Stimulated activated CD8-positive, alpha-beta memory T cell treated with anti-CD3 and anti-CD28 coated beads, Interleukin-15, amount 100 ng/mL, for 1 hour (primary cell): Measurements from ENCODE around the gene BORA.
"Not testable (repeated sequence)": the region's sequence is repeated elsewhere in the genome, so short reads cannot be mapped to it uniquely, and the experiment has no call there.

Source experiments
- DNase-seq: peaks from one replicate; pipeline ENCODE4 v3.0.0-alpha.2; 2020; ENCODE audit warnings: low read depth

The BORA gene

DNA sequence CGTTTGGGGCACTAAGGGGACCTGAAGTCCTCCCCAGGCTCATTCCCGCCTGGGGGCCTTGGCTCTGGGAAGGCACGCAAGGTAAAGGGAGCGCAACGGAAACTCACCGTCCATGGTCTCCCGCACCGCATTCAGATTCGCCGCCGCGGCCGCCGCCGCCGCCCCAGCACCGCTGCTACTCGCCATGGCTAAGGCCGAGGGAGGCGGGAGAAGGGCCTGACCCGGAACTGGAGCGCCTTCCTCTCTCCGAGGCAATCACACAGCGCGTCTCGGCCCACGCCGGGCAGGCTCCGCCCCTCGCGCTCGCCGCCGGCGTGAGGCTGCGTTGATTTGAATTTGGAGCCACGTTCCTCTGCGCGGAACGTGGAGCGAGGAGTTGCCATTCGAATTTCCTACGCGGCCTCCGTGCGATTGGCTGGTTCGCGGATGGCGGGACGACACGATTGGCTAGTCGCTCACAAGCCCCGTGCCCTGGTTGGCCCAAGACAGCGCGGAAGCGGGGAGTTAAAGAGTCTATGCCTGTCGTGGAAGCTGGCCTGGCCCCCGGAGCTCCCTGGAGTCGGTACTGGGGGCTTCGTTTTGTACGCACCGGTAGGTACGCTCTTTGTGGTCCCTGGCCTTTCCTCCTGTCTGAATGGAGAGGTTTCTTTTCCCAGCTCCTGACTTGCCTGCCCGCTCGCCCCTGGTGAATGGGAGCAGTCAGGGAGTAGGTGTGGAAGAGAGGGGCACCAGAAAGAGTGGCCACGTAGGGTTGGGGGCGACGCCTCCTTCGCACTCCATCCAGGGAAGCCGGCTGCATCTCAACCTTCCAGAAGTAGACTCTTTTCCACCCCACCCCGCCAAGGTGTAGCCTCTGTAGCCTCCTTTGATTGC is at the start of gene BORA, which contains the start of gene MZT1:
BORA (plus strand) TSS at position 507 of the 873 bp plus-strand sequence. CDS start 1,018 bp downstream, outside the sequence.
MZT1 (minus strand) TSS at position 213 of the 873 bp plus-strand sequence; CDS start at position 186, 27 bp downstream.
- peak; percentile 85 for DNase-seq

DNA sequence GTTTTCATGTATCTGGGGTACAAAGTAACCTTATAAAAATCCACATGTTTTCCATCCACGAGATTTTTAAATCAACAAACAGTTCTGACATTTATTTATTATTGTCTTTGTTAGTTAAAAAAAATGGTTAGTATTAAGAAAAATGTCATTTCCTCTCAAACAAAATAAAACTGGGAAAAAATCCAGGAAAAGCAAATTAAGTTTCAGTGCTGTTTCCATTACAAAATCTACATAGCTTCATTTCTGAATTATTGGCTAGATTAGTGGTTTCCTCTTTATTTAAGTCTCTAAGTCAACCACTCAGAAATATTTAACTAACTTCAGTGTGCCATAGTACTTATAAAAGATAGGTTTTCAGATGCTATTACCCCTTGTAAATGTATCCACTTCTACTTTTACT is 49.4 kb upstream of the BORA start:
- no peak for DNase-seq

DNA sequence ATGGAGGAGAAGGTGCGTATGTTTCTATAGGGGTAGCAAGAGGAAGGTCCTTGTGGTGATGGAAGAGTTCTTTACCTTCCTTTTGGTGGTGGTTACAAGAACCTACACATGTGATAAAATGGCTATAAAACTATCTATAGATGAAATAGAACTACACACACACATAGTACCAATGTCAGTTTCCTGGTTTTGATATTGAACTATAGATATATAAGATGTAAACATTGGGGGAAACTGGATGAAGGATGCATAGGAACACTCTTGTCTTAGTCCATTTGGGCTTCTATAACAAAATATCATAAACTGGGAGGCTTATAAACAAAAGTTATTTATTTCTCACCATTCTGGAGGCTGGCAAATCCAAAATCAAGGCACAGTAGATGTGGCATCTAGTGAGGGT is 47.4 kb upstream of the BORA start:
- no peak for DNase-seq

DNA sequence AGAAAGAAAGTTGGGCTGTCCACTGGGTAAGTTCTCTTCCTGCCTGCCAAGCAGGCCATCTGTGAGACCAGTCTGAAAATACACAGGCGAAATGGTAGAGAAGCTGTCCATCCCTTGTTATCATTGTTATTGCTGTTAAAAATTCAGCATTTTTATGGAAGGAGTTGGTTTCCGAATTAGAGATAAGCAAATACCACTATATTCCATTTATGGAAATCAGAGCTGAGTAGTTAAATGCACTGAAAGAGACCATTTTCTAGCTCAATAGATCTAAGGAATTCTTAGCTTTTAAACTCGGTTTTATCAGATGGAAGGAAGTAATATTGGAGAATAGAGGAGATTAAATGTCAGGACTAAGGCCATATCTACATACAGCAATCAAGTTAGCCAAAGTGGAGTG is 41.0 kb upstream of the BORA start:
- DNase-seq = no peak

DNA sequence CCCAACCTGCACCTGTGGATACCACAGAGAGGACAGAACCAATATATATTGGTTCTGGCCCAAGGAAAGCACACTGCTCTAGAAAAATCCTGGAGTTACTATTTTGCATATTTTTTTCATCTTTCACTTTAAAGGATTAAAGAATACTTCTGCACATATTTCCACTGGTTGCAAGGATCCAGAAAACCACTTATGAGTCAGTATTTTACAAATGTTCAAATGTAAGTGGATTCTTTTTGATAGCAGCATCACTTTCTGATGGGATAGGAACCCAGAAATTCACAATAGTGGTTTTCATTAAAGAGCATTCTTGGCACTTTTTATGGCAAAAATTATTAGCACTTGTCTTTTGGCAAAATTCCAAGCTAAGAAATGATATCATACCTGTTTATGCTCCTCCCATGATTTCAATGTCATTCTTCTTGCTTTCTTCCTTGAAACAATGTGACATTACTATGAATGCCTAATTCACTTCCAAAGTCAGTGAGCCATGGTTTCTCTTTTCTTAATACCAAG is 38.5 kb upstream of the BORA start:
- no peak for DNase-seq

DNA sequence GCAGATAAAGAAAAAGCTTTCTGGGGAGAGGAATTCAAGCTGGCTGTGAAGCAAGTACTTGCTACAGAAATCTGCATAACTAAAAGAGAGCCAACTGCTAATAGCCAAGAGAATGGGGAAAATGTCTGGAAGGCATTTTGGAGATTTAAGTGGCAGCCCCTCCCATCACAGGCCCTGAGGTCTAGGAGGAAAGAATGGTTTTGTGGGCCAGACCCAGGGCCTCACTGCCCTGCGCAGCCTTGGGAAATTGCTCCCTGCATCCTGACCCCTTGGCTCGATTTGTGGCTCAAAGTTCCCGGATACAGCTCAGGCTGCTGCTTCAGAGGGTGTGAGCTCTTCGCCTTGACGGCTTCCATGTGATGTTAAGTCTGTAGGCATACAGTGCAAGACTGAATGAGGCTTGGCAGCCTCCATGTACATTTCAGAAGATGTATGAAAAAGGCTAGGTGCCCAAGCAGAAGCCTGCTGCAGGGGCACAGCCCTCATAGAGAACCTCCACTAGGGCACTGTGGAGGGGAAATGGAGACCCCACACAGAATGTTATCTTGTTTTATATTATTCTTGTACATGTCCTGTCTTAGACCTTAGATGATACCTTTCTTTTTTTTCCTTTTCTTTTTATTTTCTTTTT is 34.7 kb upstream of the BORA start:
- no peak for DNase-seq

DNA sequence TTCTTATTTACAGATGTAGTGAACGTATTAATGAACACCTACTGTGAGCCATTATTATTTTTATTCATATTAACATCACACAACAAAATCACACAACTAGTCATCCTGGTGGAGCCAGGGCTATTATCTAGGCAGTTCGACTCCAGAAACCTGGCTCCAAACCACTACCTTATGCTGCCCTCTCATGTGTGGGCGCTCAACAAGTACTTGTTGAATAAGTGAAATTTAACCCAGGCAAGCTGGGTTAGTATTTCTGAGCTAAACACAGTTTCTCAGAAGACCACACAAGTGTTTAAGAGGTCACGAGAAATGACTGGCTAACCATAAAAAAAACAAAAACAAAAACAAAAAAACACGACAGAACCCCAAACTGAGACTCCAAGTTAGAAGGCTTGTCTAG is 33.9 kb upstream of the BORA start:
- DNase-seq = no peak

DNA sequence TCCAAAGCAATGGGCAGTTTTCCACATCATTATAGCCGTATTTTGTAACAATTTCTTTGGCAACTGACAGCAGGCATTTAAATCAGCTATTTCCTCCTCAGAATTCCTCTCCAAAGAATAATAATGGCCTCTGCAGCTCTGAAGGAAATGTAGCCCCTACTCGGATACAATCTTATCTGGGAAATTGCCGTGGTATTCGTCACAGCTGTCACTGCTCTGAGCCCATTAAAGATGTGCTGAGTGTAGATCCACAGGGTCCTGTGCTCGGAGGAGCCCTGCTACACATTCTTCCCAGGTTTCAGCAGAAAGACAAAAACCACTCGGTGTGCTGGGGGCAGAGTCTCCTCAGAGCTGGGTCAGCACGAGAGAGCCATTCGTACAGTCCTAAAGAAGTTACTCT is 33.4 kb upstream of the BORA start:
- no peak for DNase-seq

DNA sequence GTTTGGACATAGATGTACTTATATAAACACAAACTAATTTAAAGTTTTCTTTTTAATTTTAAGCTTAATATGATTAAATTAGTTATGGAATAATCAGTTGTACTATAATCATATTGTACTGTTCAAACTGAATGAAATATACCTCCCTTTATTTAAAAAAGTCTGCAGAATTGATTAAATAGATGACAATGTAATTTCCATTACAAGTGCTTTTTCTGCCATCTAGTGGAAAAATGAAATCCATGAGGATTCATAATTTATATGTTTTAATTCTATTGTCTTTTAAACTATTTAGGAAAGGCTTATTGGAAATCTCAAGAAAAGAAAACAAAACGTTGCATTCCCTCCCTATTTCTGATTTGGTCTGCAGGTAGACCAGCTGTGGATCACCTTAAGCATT is 31.1 kb upstream of the BORA start:
- no peak for DNase-seq

DNA sequence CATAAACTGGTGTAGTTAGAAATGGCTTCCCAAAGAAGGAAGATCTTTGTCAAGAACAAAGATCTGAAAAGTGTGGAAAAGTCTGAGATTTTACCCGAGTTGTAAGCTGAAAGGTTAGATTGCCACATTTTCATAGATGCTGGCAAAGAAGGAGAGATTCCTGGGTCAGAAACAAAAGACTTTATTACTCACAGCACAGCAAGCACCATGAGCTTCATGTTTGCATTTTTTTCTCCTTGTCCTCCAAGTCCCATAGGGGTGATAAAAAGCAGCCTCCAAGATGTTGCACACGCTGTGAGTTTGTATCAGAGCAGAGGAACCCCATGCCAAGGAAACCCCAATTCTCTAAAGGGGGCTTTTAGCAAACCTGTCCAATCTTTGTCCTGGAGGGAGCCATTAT is 29.6 kb upstream of the BORA start:
- DNase-seq = no peak

DNA sequence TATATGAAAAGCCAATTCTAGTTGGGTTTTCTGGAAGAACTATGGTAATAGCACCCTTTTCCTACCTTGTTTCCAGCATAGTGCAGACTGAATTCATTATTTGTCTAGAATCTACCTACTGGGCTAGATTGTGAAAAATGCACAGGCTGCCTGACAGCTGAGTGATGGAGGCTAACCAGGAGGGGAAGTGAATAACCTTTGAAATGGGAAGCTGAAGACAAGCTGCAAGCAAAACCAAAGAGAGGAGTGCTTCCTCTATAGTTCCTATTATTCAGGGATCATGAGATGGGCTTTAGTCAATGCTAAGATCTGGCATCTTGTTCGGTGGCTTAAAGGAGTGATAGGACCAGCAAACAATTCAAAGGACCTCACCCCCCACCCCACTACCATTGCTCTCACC is 27.2 kb upstream of the BORA start:
- no peak for DNase-seq

DNA sequence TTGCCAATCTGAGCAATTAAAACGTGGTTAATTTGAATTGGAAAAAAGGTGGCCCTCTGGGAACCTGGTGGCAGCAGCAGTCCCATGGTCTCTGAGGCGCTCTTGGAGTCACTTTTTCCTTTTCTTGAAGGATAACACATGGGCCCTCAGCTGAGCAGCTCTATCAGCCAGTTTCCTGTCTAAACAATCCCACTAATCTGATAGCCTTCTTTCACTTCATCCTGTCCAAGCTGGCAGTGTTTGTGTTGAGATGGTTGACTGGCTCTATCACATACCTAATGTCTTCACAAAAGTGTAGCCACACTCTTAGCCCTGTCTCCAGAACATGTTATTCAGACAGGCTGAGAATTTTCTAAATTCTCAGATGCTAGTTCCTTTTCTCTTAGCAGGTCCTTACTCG is 10.9 kb upstream of the BORA start:
- DNase-seq = no peak

DNA sequence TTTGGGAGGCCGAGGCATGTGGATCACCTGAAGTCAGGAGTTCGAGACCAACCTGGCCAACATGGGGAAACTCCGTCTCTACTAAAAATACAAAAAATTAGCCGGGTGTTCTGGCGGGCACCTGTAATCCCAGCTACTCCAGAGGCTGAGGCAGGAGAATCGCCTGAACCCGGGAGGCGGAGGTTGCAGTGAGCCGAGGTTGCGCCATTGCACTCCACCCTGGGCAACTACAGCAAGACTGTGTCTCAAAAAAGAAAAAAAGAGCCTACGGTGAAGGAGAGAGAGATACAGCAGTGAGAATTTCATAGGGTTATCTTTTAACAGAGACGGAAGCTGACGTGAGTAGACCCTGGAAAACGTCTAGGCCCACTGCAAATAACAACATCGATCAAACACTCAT is 1.5 kb upstream of the BORA start:
- not testable (repeated sequence) for DNase-seq

DNA sequence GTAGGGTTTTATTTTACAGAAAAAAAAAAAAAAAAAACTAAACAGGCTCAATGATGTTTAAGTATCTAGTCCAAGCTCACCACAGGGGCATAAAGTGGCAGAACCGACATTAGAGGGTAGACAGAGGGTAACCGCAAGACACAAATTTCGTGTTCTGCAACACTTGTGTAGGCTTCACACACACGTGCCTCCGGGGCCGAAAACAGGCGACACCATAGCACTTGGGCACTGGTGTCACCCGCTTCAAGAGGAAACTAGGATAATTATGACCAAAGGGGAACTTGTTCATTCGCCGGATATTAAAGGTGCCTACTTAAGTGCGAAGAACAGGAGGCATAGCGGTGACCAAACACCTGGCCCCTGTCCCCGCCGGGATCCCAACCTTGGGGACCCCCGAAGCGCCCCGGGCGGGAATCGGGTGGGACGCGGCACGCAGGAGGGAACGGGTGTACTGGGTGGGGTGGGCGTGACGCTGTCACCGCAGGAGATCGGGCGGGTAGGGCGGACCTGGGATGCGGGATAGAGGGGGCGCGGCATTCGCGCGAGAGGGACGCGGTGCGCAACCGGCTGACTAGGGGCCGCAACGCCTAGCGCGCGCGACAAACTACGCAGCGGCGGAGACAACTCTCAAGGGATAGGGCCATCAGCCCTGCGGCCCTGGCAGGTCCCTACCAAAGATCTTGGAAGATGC is 852 bp upstream of the BORA start:
- DNase-seq = no peak

DNA sequence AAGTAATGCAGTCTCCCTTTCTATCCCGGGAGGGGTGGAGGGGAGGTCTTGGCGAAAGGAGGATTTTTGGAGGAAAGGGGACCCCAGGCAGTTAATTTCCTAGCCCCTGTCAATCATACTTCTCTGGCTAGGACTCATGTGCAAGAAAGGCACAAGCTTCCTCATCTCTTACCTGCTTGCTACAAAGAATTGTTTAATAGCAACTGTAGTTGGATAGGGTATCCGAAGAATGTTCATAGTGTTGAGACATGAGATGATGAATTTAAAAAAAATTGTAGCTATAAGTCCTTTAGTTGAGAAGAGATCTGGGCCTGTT is 525 bp downstream of the BORA start:
- DNase-seq = no peak

DNA sequence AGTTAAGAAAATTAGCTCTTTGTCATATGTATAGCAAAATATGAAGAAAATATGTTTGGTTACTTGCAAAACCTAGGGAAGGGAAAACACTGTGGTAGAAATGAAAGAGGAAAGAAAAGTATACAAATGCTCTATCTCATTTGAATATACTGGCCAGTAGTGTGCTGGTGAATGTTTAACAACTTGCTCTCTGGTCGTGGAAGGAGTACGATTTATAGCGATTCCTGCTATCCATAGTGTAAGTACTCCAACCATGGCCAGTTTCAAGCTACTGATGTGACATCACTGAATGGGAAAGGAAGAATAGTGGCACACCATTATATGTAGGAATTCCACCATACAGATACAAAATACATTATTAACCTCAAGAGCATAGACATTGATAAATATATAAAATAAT is 9.3 kb downstream of the BORA start:
- no peak for DNase-seq

DNA sequence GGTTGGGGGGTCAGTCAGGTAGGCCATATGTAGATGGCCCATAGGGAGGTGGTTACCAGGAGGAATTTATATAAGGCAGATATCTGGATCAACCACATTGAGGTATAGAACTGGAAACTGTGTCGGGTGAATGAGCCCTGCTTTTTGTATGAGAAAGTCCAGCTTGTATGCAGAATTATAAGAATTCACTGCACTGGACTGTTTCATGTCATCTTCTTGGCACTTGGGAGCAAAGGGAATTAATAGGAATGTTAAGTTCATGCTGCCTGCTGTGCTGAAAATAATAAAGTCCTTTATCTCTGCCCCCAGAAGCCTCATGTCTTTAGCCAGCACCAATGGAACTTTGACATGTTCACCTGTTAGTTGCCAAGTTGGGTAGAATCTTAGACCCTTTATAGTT is 12.3 kb downstream of the BORA start:
- DNase-seq = no peak

DNA sequence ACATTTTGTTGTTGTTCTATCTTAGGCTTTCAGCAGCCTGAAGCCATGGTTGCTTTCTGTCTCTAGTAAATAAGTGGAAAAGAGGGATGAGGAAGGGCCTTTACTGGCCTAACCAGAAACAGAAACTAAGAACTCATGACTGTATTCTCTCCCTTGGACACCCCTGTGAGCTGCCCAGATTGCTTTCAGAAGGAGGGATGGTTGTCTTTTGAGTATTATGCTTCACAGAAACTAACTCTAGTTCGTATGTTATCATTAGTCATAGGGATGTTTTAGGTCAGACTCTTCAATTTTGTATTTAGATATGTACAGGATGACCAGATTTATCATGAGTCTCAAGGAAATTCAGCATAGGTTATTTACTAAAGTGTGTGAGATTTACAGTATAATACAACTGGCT is 17.5 kb downstream of the BORA start:
- no peak for DNase-seq

DNA sequence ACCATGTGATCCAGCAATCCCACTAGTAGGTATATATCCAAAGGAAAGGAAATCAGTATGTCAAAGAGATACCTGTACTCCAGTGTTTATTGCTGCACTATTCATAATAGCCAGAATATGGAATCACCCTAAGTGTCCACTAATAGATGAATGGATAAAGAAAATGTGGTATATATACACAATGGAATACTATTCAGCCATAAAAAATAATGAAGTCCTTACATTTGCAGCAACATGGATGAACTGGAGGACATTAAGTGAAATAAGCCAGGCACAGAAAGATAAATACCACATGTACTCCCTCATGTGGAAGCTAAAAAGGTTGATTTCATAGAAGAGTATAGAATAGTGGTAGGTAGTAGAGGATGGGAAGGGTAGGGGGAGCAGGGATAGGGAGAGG is 23.5 kb downstream of the BORA start:
- DNase-seq = no peak

DNA sequence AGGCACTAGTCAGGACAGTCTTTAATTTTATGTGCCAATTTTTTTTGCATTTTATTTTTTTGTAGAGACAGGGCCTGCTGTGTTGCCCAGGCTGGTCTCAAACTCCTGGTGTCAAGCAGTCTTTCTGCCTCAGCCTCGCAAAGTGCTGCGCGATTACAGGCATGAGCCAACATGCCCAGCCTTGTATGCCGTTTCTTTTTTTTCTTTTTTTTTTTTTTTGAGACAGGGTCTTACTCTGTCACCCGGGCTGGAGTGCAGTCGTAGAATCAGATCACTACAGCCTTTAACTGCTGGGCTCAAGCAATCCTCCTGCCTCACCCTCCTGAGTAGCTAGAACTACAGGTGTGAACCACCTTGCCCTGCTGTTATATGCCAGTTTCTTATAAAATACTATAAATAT is 26.4 kb downstream of the BORA start:
- no peak for DNase-seq

DNA sequence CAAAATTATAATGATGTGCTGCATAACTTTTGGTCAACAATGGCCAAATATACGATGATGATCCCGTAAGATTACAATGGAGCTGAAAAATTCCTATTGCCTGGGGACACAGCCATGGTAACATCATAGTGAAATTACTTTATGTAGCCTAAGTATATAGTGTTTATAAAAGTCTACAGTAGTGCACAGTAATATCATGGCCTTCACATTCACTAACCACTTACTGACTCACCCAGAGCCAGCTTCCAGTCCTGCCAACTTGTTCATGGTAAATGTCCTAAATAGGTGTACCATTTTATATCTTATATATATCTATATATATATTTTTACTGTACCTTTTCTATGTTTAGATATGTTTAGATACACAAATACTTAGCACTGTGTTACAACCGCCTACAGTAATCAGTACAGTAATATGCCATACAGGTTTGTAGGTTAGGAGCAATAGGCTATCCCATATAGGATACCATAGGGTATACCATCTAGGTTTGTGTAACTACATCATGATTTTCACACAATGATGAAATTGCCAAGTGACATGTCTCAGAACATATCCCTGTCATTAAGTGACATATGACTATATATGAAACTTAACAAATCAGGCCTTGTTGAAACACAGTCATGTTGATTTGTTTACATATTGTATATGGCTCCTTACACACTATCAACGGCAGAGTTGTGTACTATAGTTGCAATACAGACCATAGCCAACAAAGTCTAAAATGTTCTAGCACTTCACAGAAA is 30.2 kb downstream of the BORA start:
- DNase-seq = no peak

DNA sequence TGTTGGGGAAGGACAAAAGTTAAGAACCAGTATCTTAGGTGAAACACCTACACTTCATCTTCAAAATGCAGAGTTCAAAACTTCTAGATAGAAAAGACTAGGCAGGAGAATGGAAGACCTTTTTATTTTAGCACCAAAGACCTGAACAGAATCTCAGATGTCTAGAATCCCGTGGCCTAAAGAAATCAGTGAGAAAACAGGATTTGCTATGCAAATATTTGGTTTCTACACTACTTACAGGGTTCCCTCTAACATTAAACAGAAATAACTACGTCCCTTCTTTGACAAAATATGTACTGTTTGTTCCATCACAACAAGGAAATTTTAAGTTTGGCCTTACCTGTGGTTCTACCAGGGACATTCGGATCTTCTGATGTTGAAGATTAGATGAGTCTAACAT is 32.5 kb downstream of the BORA start:
- no peak for DNase-seq
